GM11168 (cell line): Measurements from ENCODE around the gene DAGLA.

Experiments
- in situ Hi-C: fragments of 300-500 bp; cut with MboI; formaldehyde crosslinking; loops from one replicate; pipeline ENCODE4 v1.12.0; 2022; ENCODE audit warnings: low sequenced_read_pairs; ENCODE audit not compliant: unreplicated experiment

Gene DAGLA

GRCh38 chr11:61793083-61793828 lies 113.1 kb downstream of the DAGLA start:
- in situ Hi-C loops: loop anchor here (5.0 kb wide), 1 partner anchor 104 kb away; no protein-coding TSS in a partner anchor

GRCh38 chr11:61793829-61794204 lies 113.6 kb downstream of the DAGLA start:
- in situ Hi-C loops: loop anchor here (5.0 kb wide), 1 partner anchor 103 kb away; no protein-coding TSS in a partner anchor

- in situ Hi-C loops: loop anchor here (5.0 kb wide), 1 partner anchor 103 kb away; no protein-coding TSS in a partner anchor
Measured at GRCh38 chr11:61794579-61794978, 114.4 kb downstream of the DAGLA start.

- in situ Hi-C loops: no loop called here
Measured at GRCh38 chr11:61795459-61795858, 115.3 kb downstream of the DAGLA start.

- in situ Hi-C loops: no loop called here
Measured at GRCh38 chr11:61795876-61796526, 115.8 kb downstream of the DAGLA start.
